Activated naive CD4-positive, alpha-beta T cell treated with anti-CD3 and anti-CD28 coated beads for 36 hours (primary cell): ENCODE data around the gene ZNF423. TPM values are rescaled to one million over a fixed set of nuclear protein-coding genes. Genes with fewer than 3 reads are reported as not detected.

Experiments
- CTCF ChIA-PET: fragments of 350-600 bp; sonication (Branson Sonifier 250); formaldehyde crosslinking; loops from one replicate; lab custom pipeline; 2021; ENCODE audit warnings: antibody characterized with exemption; lab: Charles Lee
- DNase-seq: peaks from one replicate; pipeline ENCODE4 v3.0.0-alpha.2; 2020
- H3K27ac Mint-ChIP-seq: one replicate; pipeline ENCODE4 v1.8.0; 2021; ENCODE audit warnings: mild to moderate bottlenecking, mixed read lengths
- H3K27me3 Mint-ChIP-seq: one replicate; pipeline ENCODE4 v1.8.0; 2021; ENCODE audit warnings: low read depth, mixed read lengths
- H3K36me3 Mint-ChIP-seq: one replicate; pipeline ENCODE4 v1.8.0; 2021; ENCODE audit warnings: low read depth, mixed read lengths
- H3K4me1 Mint-ChIP-seq: one replicate; pipeline ENCODE4 v1.8.0; 2021; ENCODE audit warnings: low read depth, mixed read lengths
- H3K4me3 Mint-ChIP-seq: one replicate; pipeline ENCODE4 v1.8.0; 2021; ENCODE audit warnings: mild to moderate bottlenecking, moderate library complexity, mixed read lengths
- H3K9me3 Mint-ChIP-seq: one replicate; pipeline ENCODE4 v1.8.0; 2021; ENCODE audit warnings: mixed read lengths
- intact Hi-C: fragments of 100-400 bp; cut with micrococcal nuclease; formaldehyde crosslinking; loops from one replicate; pipeline ENCODE4 v1.15.1; 2023
- total RNA-seq, 2 experiments: library from RNA; stranded (reverse); gene quantifications; one replicate each; pipeline ENCODE4 v1.2.3, GENCODE V29; 2021

The ZNF423 gene
- total RNA-seq, 2 experiments from 2014 or later = 0.05 TPM; not detected in 1

- Mint-ChIP-seq H3K27ac (no peak overlapping the region), H3K4me1 (no peaks in the 10 kb centered on the region), H3K27me3 (no peaks in the 10 kb centered on the region), H3K9me3 (no peaks in the 10 kb centered on the region), H3K4me3 (no peak overlapping the region), H3K36me3 (no peaks in the 10 kb centered on the region)
- CTCF ChIA-PET = no interaction called here
- intact Hi-C loops = no loop called here
- DNase-seq = no peak
These were observed 192.5 kb downstream of the ZNF423 start for GRCh38 chr16:49663081-49664065.

- no peaks in the 10 kb centered on the region for H3K27me3 Mint-ChIP-seq
- intact Hi-C loops = no loop called here
- H3K4me3 Mint-ChIP-seq = no peak overlapping the region
- DNase-seq = no peak
- CTCF ChIA-PET = no interaction called here
- no peak overlapping the region for H3K27ac Mint-ChIP-seq
- no peaks in the 10 kb centered on the region for H3K4me1 Mint-ChIP-seq
- H3K36me3 Mint-ChIP-seq = no peaks in the 10 kb centered on the region
- H3K9me3 Mint-ChIP-seq = no peaks in the 10 kb centered on the region
These were observed 193.3 kb downstream of the ZNF423 start for GRCh38 chr16:49662569-49662968.

- Mint-ChIP-seq H3K4me3 (no peak overlapping the region), H3K27me3 (no peaks in the 10 kb centered on the region), H3K36me3 (no peaks in the 10 kb centered on the region), H3K9me3 (no peaks in the 10 kb centered on the region), H3K4me1 (no peaks in the 10 kb centered on the region), H3K27ac (no peak overlapping the region)
- CTCF ChIA-PET = no interaction called here
- intact Hi-C loops = no loop called here
- no peak for DNase-seq
These were observed 194.3 kb downstream of the ZNF423 start for GRCh38 chr16:49661465-49662187.

- no peak overlapping the region for H3K27ac Mint-ChIP-seq
- CTCF ChIA-PET = no interaction called here
- H3K27me3 Mint-ChIP-seq = no peaks in the 10 kb centered on the region
- no peaks in the 10 kb centered on the region for H3K36me3 Mint-ChIP-seq
- no peak overlapping the region for H3K4me3 Mint-ChIP-seq
- H3K4me1 Mint-ChIP-seq = no peaks in the 10 kb centered on the region
- DNase-seq = no peak
- intact Hi-C loops = no loop called here
- H3K9me3 Mint-ChIP-seq = no peaks in the 10 kb centered on the region
These were observed 195.3 kb downstream of the ZNF423 start for GRCh38 chr16:49660626-49661025.

GRCh38 chr16:49659356-49659755 is 196.6 kb downstream of the ZNF423 start:
- CTCF ChIA-PET = no interaction called here
- no peak overlapping the region for H3K27ac Mint-ChIP-seq
- no peaks in the 10 kb centered on the region for H3K36me3 Mint-ChIP-seq
- no peaks in the 10 kb centered on the region for H3K9me3 Mint-ChIP-seq
- no peaks in the 10 kb centered on the region for H3K4me1 Mint-ChIP-seq
- DNase-seq = no peak
- H3K27me3 Mint-ChIP-seq = no peaks in the 10 kb centered on the region
- no peak overlapping the region for H3K4me3 Mint-ChIP-seq
- intact Hi-C loops = no loop called here

- H3K27ac Mint-ChIP-seq = no peak overlapping the region
- H3K4me1 Mint-ChIP-seq = no peaks in the 10 kb centered on the region
- CTCF ChIA-PET = no interaction called here
- H3K9me3 Mint-ChIP-seq = no peaks in the 10 kb centered on the region
- DNase-seq = no peak
- no peaks in the 10 kb centered on the region for H3K36me3 Mint-ChIP-seq
- no peaks in the 10 kb centered on the region for H3K27me3 Mint-ChIP-seq
- intact Hi-C loops = no loop called here
- no peak overlapping the region for H3K4me3 Mint-ChIP-seq
These were observed 197.4 kb downstream of the ZNF423 start for GRCh38 chr16:49658531-49658930.

- no peak overlapping the region for H3K27ac Mint-ChIP-seq
These were observed 198.0 kb downstream of the ZNF423 start for GRCh38 chr16:49657736-49658465.

GRCh38 chr16:49654425-49654824 is 201.5 kb downstream of the ZNF423 start:
- no peak overlapping the region for H3K27ac Mint-ChIP-seq
- H3K27me3 Mint-ChIP-seq = no peaks in the 10 kb centered on the region
- intact Hi-C loops = no loop called here
- DNase-seq = no peak
- CTCF ChIA-PET = no interaction called here
- H3K4me3 Mint-ChIP-seq = no peak overlapping the region
- peaks cover 1% of the 10 kb centered on the region for H3K9me3 Mint-ChIP-seq
- no peaks in the 10 kb centered on the region for H3K36me3 Mint-ChIP-seq
- no peaks in the 10 kb centered on the region for H3K4me1 Mint-ChIP-seq

More at GRCh38 chr16:49657736-49658465, 198.0 kb downstream of the ZNF423 start:
- H3K9me3 Mint-ChIP-seq = no peaks in the 10 kb centered on the region
- intact Hi-C loops = no loop called here
- CTCF ChIA-PET = no interaction called here
- H3K4me1 Mint-ChIP-seq = no peaks in the 10 kb centered on the region
- no peaks in the 10 kb centered on the region for H3K36me3 Mint-ChIP-seq
- no peaks in the 10 kb centered on the region for H3K27me3 Mint-ChIP-seq
- DNase-seq = no peak
- H3K4me3 Mint-ChIP-seq = no peak overlapping the region

- H3K9me3 Mint-ChIP-seq = peaks cover 2% of the 10 kb centered on the region
- H3K27ac Mint-ChIP-seq = no peak overlapping the region
- CTCF ChIA-PET = no interaction called here
- intact Hi-C loops = no loop called here
- no peaks in the 10 kb centered on the region for H3K27me3 Mint-ChIP-seq
- no peak overlapping the region for H3K4me3 Mint-ChIP-seq
- H3K36me3 Mint-ChIP-seq = no peaks in the 10 kb centered on the region
- no peaks in the 10 kb centered on the region for H3K4me1 Mint-ChIP-seq
- DNase-seq = no peak
These were observed 202.3 kb downstream of the ZNF423 start for GRCh38 chr16:49653577-49653976.

GRCh38 chr16:49653173-49653570 is 202.7 kb downstream of the ZNF423 start:
- DNase-seq = no peak
- intact Hi-C loops = no loop called here
- Mint-ChIP-seq H3K9me3 (peaks cover 3% of the 10 kb centered on the region), H3K4me3 (no peak overlapping the region), H3K36me3 (no peaks in the 10 kb centered on the region), H3K27ac (no peak overlapping the region), H3K27me3 (no peaks in the 10 kb centered on the region), H3K4me1 (no peaks in the 10 kb centered on the region)
- CTCF ChIA-PET = interaction anchor here (1.2 kb wide), 1 partner anchor 242 kb away, joined by 4 read pairs; no protein-coding TSS in a partner anchor

- intact Hi-C loops = no loop called here
- no peaks in the 10 kb centered on the region for H3K27me3 Mint-ChIP-seq
- no peaks in the 10 kb centered on the region for H3K36me3 Mint-ChIP-seq
- no peak for DNase-seq
- H3K9me3 Mint-ChIP-seq = peaks cover 9% of the 10 kb centered on the region
- H3K4me3 Mint-ChIP-seq = no peak overlapping the region
- no peaks in the 10 kb centered on the region for H3K4me1 Mint-ChIP-seq
- H3K27ac Mint-ChIP-seq = no peak overlapping the region
- CTCF ChIA-PET = interaction anchor here (1.2 kb wide), 1 partner anchor 241 kb away, joined by 4 read pairs; no protein-coding TSS in a partner anchor
These were observed 203.3 kb downstream of the ZNF423 start for GRCh38 chr16:49652456-49653172.
